DOHH2 (cell line): ENCODE results near the gene RANBP3.

Experiments used
- CTCF ChIP-seq: fragments of 200-600 bp; sonication (generic); IDR thresholded peaks from one replicate; pipeline ENCODE4 v1.5.1; 2014; ENCODE audit warnings: antibody characterized with exemption, mild to moderate bottlenecking, low read depth, low read length; ENCODE audit not compliant: poor library complexity, severe bottlenecking
- EZH2phosphoT487 ChIP-seq: fragments of 200-600 bp; sonication (generic); IDR thresholded peaks from 2 replicates; pipeline ENCODE4 v1.6.1; 2017; ENCODE audit warnings: borderline replicate concordance, mild to moderate bottlenecking, antibody characterized with exemption, low read length, moderate library complexity, mixed read lengths

GRCh38 chr19:5904352-5905113, 73.4 kb downstream of the RANBP3 start, which contains the start of gene VMAC:
- TF ChIP-seq CTCF (no peak), EZH2phosphoT487 (no peak)
